OCI-LY1 (cell line): ENCODE data around the gene OR6Q1.

ENCODE experiments used
- EZH2 ChIP-seq: fragments of 200-600 bp; sonication (generic), shearing (Covaris generic); IDR thresholded peaks from 2 replicates; pipeline ENCODE4 v1.8.0; 2017; ENCODE audit warnings: borderline replicate concordance, mixed run types, mild to moderate bottlenecking, antibody characterized with exemption, low read length, moderate library complexity, mixed read lengths
- TF ChIP-seq, protein P1 (sequence below): fragments of 200-600 bp; sonication (generic), shearing (Covaris generic); IDR thresholded peaks from 2 replicates; pipeline ENCODE4 v1.5.1; 2017; ENCODE audit warnings: mild to moderate bottlenecking, antibody characterized with exemption, low read length, moderate library complexity, mixed read lengths

DNA sequence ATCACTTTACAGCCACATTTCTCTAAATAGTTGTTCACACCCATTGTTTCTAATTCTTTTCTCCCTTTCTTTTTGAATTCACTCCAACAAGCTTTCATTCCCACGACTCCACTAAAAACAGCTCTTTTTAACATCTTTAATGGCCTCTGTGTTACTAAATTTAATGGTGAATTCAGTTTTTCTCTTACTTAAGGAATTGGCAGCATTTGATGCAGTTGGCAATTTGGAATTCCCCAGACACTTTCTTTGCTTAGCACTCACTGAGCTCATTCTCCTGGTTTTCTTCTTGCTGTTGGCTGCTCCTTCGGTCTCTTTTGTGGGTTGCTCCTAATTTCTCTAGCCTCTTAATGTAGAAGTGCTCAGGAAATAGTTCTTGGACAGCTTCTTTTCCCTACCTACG, 47.6 kb upstream of the OR6Q1 start:
- TF ChIP-seq, protein P1, sequence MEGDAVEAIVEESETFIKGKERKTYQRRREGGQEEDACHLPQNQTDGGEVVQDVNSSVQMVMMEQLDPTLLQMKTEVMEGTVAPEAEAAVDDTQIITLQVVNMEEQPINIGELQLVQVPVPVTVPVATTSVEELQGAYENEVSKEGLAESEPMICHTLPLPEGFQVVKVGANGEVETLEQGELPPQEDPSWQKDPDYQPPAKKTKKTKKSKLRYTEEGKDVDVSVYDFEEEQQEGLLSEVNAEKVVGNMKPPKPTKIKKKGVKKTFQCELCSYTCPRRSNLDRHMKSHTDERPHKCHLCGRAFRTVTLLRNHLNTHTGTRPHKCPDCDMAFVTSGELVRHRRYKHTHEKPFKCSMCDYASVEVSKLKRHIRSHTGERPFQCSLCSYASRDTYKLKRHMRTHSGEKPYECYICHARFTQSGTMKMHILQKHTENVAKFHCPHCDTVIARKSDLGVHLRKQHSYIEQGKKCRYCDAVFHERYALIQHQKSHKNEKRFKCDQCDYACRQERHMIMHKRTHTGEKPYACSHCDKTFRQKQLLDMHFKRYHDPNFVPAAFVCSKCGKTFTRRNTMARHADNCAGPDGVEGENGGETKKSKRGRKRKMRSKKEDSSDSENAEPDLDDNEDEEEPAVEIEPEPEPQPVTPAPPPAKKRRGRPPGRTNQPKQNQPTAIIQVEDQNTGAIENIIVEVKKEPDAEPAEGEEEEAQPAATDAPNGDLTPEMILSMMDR = no peak
- TF ChIP-seq EZH2 = no peak
